ENCODE data around the gene HNRNPH1. TPM values are rescaled to one million over a fixed set of nuclear protein-coding genes. Genes with fewer than 3 reads are reported as not detected.
"Not testable (repeated sequence)": the region's sequence is repeated elsewhere in the genome, so short reads cannot be mapped to it uniquely, and the experiment has no call there.

HNRNPH1 gene
- total and polyA plus RNA-seq, 2 of the 8 experiments (the other 6 are each of a cell fraction or from before 2014, with no cell fraction given): 170 to 735 TPM

GRCh38 chr5:179634370-179635172 lies 11.1 kb upstream of the HNRNPH1 start:
- 0% methylated on average over 2 of the region's 49 CpGs; no CpG with 5 or more reads in 1 of the 2 experiments for WGBS, 2 experiments (ENCODE audit: extremely low coverage in 1 of 2, insufficient coverage in 1 of 2, insufficient read length in 1 of 2, insufficient replicate concordance in 2 of 2, low coverage in 1 of 2, low lambda C conversion rate in 2 of 2, missing lambda C conversion rate in 1 of 2)
- H3K79me2 ChIP-seq (ENCODE audit: control insufficient read depth in 1 of 2, insufficient read depth in 2 of 2, low read length in 2 of 2); H2BK15ac ChIP-seq (ENCODE audit: low read length); H3K4me3 ChIP-seq (ENCODE audit: extremely low read depth in 1 of 4, insufficient read depth in 2 of 4, low read depth in 3 of 4, low read length in 4 of 4); H3K79me1 ChIP-seq (ENCODE audit: low read depth, low read length); H4K5ac ChIP-seq (ENCODE audit: insufficient read length, low read depth, low read length); H3K14ac ChIP-seq (ENCODE audit: insufficient read length); H3K27ac ChIP-seq (ENCODE audit: low read depth, low read length); POLR2A ChIA-PET (ENCODE audit: partially characterized antibody); H2AFZ ChIP-seq (ENCODE audit: low read length); H3K9ac ChIP-seq (replicated peaks in 1 of 4; ENCODE audit: extremely low read depth in 1 of 4, low read depth in 3 of 4, low read length in 3 of 4); H4K8ac ChIP-seq (ENCODE audit: extremely low read depth, insufficient read depth, low read length); H3K23ac ChIP-seq (ENCODE audit: insufficient read length); H3K18ac ChIP-seq (ENCODE audit: extremely low read depth, low read length); H3K36me3 ChIP-seq (ENCODE audit: control insufficient read depth in 2 of 4, insufficient read depth in 4 of 4, low read length in 3 of 4); H2AK5ac ChIP-seq (ENCODE audit: low read depth, low read length); CTCF ChIA-PET (ENCODE audit: partially characterized antibody); H3K4me1 ChIP-seq (replicated peaks in 1 of 4; ENCODE audit: control insufficient read depth in 3 of 4, insufficient read depth in 4 of 4, low read length in 3 of 4); H3K23me2 ChIP-seq (ENCODE audit: low read depth, low read length); H4K91ac ChIP-seq (replicated peaks; ENCODE audit: insufficient read length, low read length); H2BK120ac ChIP-seq (replicated peaks; ENCODE audit: low read depth, low read length); H3K4ac ChIP-seq (replicated peaks; ENCODE audit: insufficient read length, low read depth, low read length); FAIRE-seq; H3K56ac ChIP-seq (replicated peaks; ENCODE audit: insufficient read length, low read depth, low read length); H3K4me2 ChIP-seq (ENCODE audit: insufficient read depth in 1 of 2, low read depth in 2 of 2, low read length in 2 of 2); H3K27me3 ChIP-seq (replicated peaks in 1 of 4; ENCODE audit: control insufficient read depth in 3 of 4, extremely low read depth in 1 of 4, insufficient read depth in 3 of 4, low read length in 3 of 4); H2BK12ac ChIP-seq (ENCODE audit: low read depth, low read length); H3K9me3 ChIP-seq (ENCODE audit: insufficient read depth in 2 of 2, low read depth in 1 of 2, low read length in 1 of 2); H2BK20ac ChIP-seq (ENCODE audit: low read length); H2BK5ac ChIP-seq (ENCODE audit: low read depth, low read length); H4K20me1 ChIP-seq (replicated peaks in 1 of 2; ENCODE audit: control insufficient read depth in 1 of 2, insufficient read depth in 2 of 2, low read length in 2 of 2): not testable (repeated sequence)
- peak in 1 of 2 experiments; percentile 58 for DNase-seq (ENCODE audit: low read depth in 1 of 2, low spot score in 2 of 2)

Data from H1 (cell line).